ENCODE data around the gene GPC5.

GPC5 gene

DNA sequence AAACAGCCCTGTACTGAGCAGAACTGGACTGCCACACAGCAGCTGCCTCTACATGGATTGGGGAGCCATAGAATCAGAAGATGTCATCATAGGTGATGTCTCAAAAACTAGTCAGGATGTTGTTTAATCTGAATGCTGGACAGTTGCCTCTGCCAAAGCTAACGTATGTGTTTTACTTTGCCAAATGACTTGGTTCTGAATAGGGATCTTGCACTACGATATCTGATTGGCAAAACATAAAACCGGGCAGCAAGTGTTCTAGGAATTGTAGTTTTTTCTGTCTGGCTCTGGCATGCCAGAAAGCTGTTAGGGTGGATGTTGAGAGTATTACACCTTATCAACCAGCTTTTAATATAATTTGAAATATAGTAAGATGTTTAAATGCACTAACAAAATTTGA, 645.9 kb downstream of the GPC5 start:
- Histone ChIP-seq H3K9ac (ENCODE audit: low read length) (no peak overlapping the region), H3K4me1 (ENCODE audit: low read length) (no peaks in the 10 kb centered on the region), H4K20me1 (ENCODE audit: insufficient read depth, low read length) (no peaks in the 10 kb centered on the region), H2AFZ (ENCODE audit: low read depth, low read length) (no peak overlapping the region), H3K9me3 (ENCODE audit: insufficient read depth, low read length) (no peaks in the 10 kb centered on the region), H3K36me3 (replicated peaks; ENCODE audit: low read depth, low read length) (no peaks in the 10 kb centered on the region), H3K79me2 (ENCODE audit: low read length) (no peaks in the 10 kb centered on the region), H3K27me3 (ENCODE audit: low read depth, low read length) (no peaks in the 10 kb centered on the region), H3K4me2 (ENCODE audit: low read length) (no peak overlapping the region), H3K27ac (ENCODE audit: low read length) (no peak overlapping the region), H3K4me3 (ENCODE audit: low read length) (no peak overlapping the region)
- TF ChIP-seq EZH2phosphoT487 (IDR thresholded peaks at IDR 0.05; ENCODE audit: low read depth): no peak
- TF ChIP-seq, protein P1, sequence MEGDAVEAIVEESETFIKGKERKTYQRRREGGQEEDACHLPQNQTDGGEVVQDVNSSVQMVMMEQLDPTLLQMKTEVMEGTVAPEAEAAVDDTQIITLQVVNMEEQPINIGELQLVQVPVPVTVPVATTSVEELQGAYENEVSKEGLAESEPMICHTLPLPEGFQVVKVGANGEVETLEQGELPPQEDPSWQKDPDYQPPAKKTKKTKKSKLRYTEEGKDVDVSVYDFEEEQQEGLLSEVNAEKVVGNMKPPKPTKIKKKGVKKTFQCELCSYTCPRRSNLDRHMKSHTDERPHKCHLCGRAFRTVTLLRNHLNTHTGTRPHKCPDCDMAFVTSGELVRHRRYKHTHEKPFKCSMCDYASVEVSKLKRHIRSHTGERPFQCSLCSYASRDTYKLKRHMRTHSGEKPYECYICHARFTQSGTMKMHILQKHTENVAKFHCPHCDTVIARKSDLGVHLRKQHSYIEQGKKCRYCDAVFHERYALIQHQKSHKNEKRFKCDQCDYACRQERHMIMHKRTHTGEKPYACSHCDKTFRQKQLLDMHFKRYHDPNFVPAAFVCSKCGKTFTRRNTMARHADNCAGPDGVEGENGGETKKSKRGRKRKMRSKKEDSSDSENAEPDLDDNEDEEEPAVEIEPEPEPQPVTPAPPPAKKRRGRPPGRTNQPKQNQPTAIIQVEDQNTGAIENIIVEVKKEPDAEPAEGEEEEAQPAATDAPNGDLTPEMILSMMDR (IDR thresholded peaks at IDR 0.05; ENCODE audit: low read depth, low read length): no peak

DNA sequence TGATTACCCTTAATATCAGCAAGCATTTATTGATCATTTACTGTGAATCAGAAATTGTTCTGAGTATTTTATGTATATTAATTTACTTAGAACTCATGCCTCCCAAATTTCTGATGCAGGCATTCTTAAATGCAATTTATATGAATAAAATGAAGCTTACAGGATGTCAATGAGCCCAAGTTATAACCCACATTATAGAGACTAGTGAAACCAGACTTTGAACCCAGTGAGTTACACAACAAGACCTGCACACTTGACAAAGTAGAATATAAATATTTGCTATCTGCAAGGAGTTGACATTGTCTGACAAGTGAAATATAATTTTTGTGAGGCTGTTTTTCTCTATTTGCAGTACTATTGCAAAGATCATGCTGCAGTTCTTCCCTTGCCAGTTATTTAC, 656.0 kb downstream of the GPC5 start:
- Histone ChIP-seq H3K9ac (ENCODE audit: low read length) (no peak overlapping the region), H3K9me3 (ENCODE audit: insufficient read depth, low read length) (no peaks in the 10 kb centered on the region), H2AFZ (ENCODE audit: low read depth, low read length) (no peak overlapping the region), H4K20me1 (ENCODE audit: insufficient read depth, low read length) (no peaks in the 10 kb centered on the region), H3K27ac (ENCODE audit: low read length) (no peak overlapping the region), H3K4me3 (ENCODE audit: low read length) (no peak overlapping the region), H3K4me2 (ENCODE audit: low read length) (no peak overlapping the region), H3K79me2 (ENCODE audit: low read length) (no peaks in the 10 kb centered on the region), H3K36me3 (replicated peaks; ENCODE audit: low read depth, low read length) (no peaks in the 10 kb centered on the region), H3K27me3 (ENCODE audit: low read depth, low read length) (no peaks in the 10 kb centered on the region), H3K4me1 (ENCODE audit: low read length) (no peaks in the 10 kb centered on the region)
- no peak for TF ChIP-seq EZH2phosphoT487 (IDR thresholded peaks at IDR 0.05; ENCODE audit: low read depth)
- TF ChIP-seq, protein P1 (IDR thresholded peaks at IDR 0.05; ENCODE audit: low read depth, low read length): no peak

DNA sequence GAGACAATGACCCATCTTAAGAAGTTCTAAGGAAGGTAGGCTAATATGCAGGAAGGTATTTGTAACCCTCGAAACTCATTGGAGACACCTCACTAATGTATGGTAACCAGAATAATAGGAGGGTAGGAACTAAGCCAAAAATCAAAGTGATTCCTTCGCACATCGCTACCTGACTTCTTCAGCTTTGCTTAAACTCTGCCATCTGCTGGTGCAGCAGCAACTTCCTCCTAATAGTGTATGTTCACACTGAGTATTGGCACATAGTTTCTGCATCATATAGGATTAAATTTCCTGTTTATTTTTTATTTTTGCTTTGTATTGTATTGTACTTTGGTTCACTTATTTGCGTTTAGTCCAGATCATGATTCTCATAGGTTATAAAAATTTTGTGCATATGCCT, 676.2 kb downstream of the GPC5 start:
- Histone ChIP-seq H3K27ac (ENCODE audit: low read length) (no peak overlapping the region), H3K9me3 (ENCODE audit: insufficient read depth, low read length) (no peaks in the 10 kb centered on the region), H3K9ac (ENCODE audit: low read length) (no peak overlapping the region)

DNA sequence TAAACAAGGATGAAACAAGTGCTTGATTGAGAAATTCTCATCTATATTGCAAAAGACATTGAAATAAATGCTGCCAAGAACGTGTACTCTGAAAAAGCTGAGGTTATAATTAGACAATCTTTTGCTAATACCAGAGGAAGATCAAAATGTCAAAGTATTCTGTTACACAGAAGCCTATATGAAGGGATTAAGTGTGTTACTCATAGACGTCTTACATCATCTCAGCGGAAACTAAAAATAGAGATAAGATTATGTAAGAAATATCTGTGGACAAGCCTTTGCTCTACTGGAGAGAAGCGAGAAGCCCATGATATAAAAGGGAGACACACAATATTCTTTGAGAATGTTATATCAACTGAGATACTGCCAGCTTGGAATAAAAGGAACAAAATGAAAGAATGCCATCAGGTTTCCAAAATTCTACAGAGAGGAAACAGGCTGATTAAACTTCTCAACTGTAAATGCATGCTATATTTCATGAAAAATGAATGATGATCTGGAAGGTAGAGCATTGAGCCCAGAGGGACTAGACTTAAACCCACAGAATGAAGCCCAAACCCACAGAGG, 699.0 kb downstream of the GPC5 start:
- H3K79me2 ChIP-seq (ENCODE audit: low read length): no peaks in the 10 kb centered on the region
- H3K4me2 ChIP-seq (ENCODE audit: low read length): no peak overlapping the region
- H3K27ac ChIP-seq (ENCODE audit: low read length): no peak overlapping the region
- TF ChIP-seq, protein P1 (IDR thresholded peaks at IDR 0.05; ENCODE audit: low read depth, low read length): no peak
- TF ChIP-seq EZH2phosphoT487 (IDR thresholded peaks at IDR 0.05; ENCODE audit: low read depth): no peak
- H3K4me3 ChIP-seq (ENCODE audit: low read length): no peak overlapping the region
- no peaks in the 10 kb centered on the region for H3K9me3 ChIP-seq (ENCODE audit: insufficient read depth, low read length)
- no peaks in the 10 kb centered on the region for H3K36me3 ChIP-seq (replicated peaks; ENCODE audit: low read depth, low read length)
- no peaks in the 10 kb centered on the region for H3K4me1 ChIP-seq (ENCODE audit: low read length)
- no peaks in the 10 kb centered on the region for H4K20me1 ChIP-seq (ENCODE audit: insufficient read depth, low read length)
- H3K27me3 ChIP-seq (ENCODE audit: low read depth, low read length): no peaks in the 10 kb centered on the region
- H3K9ac ChIP-seq (ENCODE audit: low read length): no peak overlapping the region
- H2AFZ ChIP-seq (ENCODE audit: low read depth, low read length): no peak overlapping the region

More for the DNA sequence above, 676.2 kb downstream of the GPC5 start:
- Histone ChIP-seq H3K4me1 (ENCODE audit: low read length) (peaks cover 8% of the 10 kb centered on the region), H3K36me3 (replicated peaks; ENCODE audit: low read depth, low read length) (no peaks in the 10 kb centered on the region), H3K27me3 (ENCODE audit: low read depth, low read length) (no peaks in the 10 kb centered on the region), H3K4me2 (ENCODE audit: low read length) (peak overlapping the region; percentile 61), H2AFZ (ENCODE audit: low read depth, low read length) (no peak overlapping the region; the same call in 1 of the 2 replicates), H3K4me3 (ENCODE audit: low read length) (peak overlapping the region; percentile 29; the same call in 1 of the 2 replicates), H4K20me1 (ENCODE audit: insufficient read depth, low read length) (no peaks in the 10 kb centered on the region), H3K79me2 (ENCODE audit: low read length) (no peaks in the 10 kb centered on the region)
- TF ChIP-seq EZH2phosphoT487 (IDR thresholded peaks at IDR 0.05; ENCODE audit: low read depth): no peak
- TF ChIP-seq, protein P1 (IDR thresholded peaks at IDR 0.05; ENCODE audit: low read depth, low read length): peak; percentile 87

Measured in OCI-LY3 (cell line).